Stomach (tissue), 4 donors: ENCODE data around the gene PTPRG.
"Not testable (repeated sequence)": the region's sequence is repeated elsewhere in the genome, so short reads cannot be mapped to it uniquely, and the experiment has no call there.

Source experiments
- CTCF ChIP-seq, 7 experiments: fragments of 450-650 bp in 4 of 7; fragments of 200-600 bp in 3 of 7; sonication (generic) in 3 of 7; IDR thresholded peaks; one replicate each; pipeline ENCODE4 v1.5.1; 2016 to 2019; ENCODE audit warnings: antibody characterized with exemption in 7 of 7, control low read depth in 2 of 7, mild to moderate bottlenecking in 1 of 7
- EP300 ChIP-seq: sonication (generic); formaldehyde crosslinking; IDR thresholded peaks from one replicate; pipeline ENCODE4 v1.6.1; 2017; ENCODE audit warnings: antibody characterized with exemption

- not testable (repeated sequence) for TF ChIP-seq CTCF (IDR thresholded peaks at IDR 0.05); EP300
Observed at GRCh38 chr3:61716693-61717092, 155.3 kb downstream of the PTPRG start.
